Fibroblast of lung (primary cell): Measurements from ENCODE around the gene SLC30A5. TPM values are rescaled to one million over a fixed set of nuclear protein-coding genes. Genes with fewer than 3 reads are reported as not detected.

Source experiments
- DNase-seq, 2 donors: peaks; one replicate each; pipeline versions ENCODE4 v3.0.0 to v3.0.0-alpha.2; 2010; ENCODE audit warnings: low read depth in 2 of 2
- H2AFZ ChIP-seq: 2 replicates; pipeline ENCODE4 v1.5.1; 2012; ENCODE audit warnings: low read length, control low read depth, inconsistent platforms
- H3K27ac ChIP-seq: 2 replicates; pipeline ENCODE4 v1.5.1; 2011; ENCODE audit warnings: low read length, control low read depth; ENCODE audit not compliant: insufficient read depth
- H3K27me3 ChIP-seq: 2 replicates; pipeline ENCODE4 v1.5.1; 2011; ENCODE audit warnings: mild to moderate bottlenecking, low read length; ENCODE audit not compliant: control insufficient read depth, insufficient read depth
- H3K36me3 ChIP-seq: 2 replicates; pipeline ENCODE4 v1.5.1; 2011; ENCODE audit warnings: low read length; ENCODE audit not compliant: control insufficient read depth, insufficient read depth
- H3K4me1 ChIP-seq: 2 replicates; pipeline ENCODE4 v1.5.1; 2011; ENCODE audit warnings: low read length; ENCODE audit not compliant: control insufficient read depth, insufficient read depth; ENCODE audit errors: extremely low read depth
- H3K4me2 ChIP-seq: 2 replicates; pipeline ENCODE4 v1.5.1; 2011; ENCODE audit warnings: low read length, control low read depth; ENCODE audit not compliant: insufficient read depth; ENCODE audit errors: extremely low read depth
- H3K4me3 ChIP-seq, 4 experiments: fragments of 200-600 bp in 1 of 4; sonication (generic) in 1 of 4; replicated peaks in 1 of 4; 2 replicates each; pipeline ENCODE4 v1.5.1; 2011 to 2016; ENCODE audit warnings: low read length in 4 of 4, low read depth in 3 of 4, mild to moderate bottlenecking in 3 of 4, control low read depth in 2 of 4, inconsistent platforms in 1 of 4, mixed read lengths in 1 of 4; ENCODE audit not compliant: insufficient read depth in 1 of 4; ENCODE audit errors: control extremely low read depth in 1 of 4
- H3K79me2 ChIP-seq: 2 replicates; pipeline ENCODE4 v1.5.1; 2012; ENCODE audit warnings: mild to moderate bottlenecking, low read length, inconsistent platforms; ENCODE audit not compliant: control insufficient read depth, insufficient read depth
- H3K9ac ChIP-seq: 2 replicates; pipeline ENCODE4 v1.5.1; 2011; ENCODE audit warnings: mild to moderate bottlenecking, low read length, control low read depth; ENCODE audit not compliant: insufficient read depth
- H3K9me3 ChIP-seq: 2 replicates; pipeline ENCODE4 v1.5.1; 2012; ENCODE audit warnings: low read depth, low read length; ENCODE audit not compliant: control insufficient read depth, insufficient read depth
- H4K20me1 ChIP-seq: 2 replicates; pipeline ENCODE4 v1.5.1; 2011; ENCODE audit warnings: low read length; ENCODE audit not compliant: control insufficient read depth, insufficient read depth; ENCODE audit errors: extremely low read depth
- EZH2 ChIP-seq: IDR thresholded peaks from 2 replicates; pipeline ENCODE4 v1.5.1; 2012; ENCODE audit warnings: low read length, control low read depth, mild to moderate bottlenecking; ENCODE audit errors: missing control alignments
- polyA plus RNA-seq, 2 donors: library from polyadenylated mRNA; depleted of rRNA in 1 of 2; stranded (reverse) in 1 of 2; unstranded in 1 of 2; fragments of >200 nt; gene quantifications; 2 replicates each; pipeline ENCODE4 v1.2.1, GENCODE V29; 2011 to 2012; ENCODE audit warnings: missing spikeins in 1 of 2
- total RNA-seq: library from RNA; depleted of rRNA; stranded (reverse); fragments of >200 nt; gene quantifications from 2 replicates; pipeline ENCODE4 v1.2.1, GENCODE V29; 2014
- TF ChIP-seq, protein P1 (sequence below), 2 donors: IDR thresholded peaks in 1 of 2; conservative IDR thresholded peaks in 1 of 2; 1 replicate in 1 of 2; 2 replicates in 1 of 2; pipeline ENCODE4 v1.5.1; 2011 to 2012; ENCODE audit warnings: low read length in 2 of 2, control low read depth in 1 of 2, inconsistent platforms in 1 of 2, low read depth in 1 of 2, mild to moderate bottlenecking in 1 of 2

Gene SLC30A5
- total and polyA plus RNA-seq, 2 donors (not counting 1 experiment from before 2014, with no cell fraction given): 48.0 to 97.1 TPM

DNA sequence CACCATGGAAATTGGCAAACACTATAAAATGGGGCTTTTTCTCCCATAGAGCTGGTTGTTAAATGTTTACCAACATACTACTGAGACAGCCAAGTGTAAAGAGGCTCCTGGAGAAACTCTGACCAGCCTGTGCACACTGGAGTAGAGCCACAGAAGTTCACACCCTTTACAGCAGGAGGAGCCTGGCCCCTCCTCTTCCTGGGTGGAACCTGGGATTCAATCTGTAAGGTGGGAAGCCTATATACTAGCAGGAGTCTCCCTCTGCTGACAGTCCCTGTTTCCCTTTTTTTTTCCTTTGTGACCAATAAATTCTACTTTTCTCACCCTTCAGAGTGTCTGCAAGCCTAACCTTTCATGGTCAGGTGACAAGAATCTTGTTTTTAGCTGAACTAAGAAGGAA, 10.4 kb upstream of the SLC30A5 start:
- no peak for DNase-seq
- H3K27ac ChIP-seq: no peak overlapping the region
- no peak for TF ChIP-seq EZH2
- TF ChIP-seq, protein P1, sequence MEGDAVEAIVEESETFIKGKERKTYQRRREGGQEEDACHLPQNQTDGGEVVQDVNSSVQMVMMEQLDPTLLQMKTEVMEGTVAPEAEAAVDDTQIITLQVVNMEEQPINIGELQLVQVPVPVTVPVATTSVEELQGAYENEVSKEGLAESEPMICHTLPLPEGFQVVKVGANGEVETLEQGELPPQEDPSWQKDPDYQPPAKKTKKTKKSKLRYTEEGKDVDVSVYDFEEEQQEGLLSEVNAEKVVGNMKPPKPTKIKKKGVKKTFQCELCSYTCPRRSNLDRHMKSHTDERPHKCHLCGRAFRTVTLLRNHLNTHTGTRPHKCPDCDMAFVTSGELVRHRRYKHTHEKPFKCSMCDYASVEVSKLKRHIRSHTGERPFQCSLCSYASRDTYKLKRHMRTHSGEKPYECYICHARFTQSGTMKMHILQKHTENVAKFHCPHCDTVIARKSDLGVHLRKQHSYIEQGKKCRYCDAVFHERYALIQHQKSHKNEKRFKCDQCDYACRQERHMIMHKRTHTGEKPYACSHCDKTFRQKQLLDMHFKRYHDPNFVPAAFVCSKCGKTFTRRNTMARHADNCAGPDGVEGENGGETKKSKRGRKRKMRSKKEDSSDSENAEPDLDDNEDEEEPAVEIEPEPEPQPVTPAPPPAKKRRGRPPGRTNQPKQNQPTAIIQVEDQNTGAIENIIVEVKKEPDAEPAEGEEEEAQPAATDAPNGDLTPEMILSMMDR (conservative IDR thresholded peaks at IDR 0.05 in 1 of 2, IDR thresholded peaks at IDR 0.05 in 1 of 2; ENCODE audit: low read depth in 1 of 2, low read length in 2 of 2): no peak

GRCh38 chr5:69084195-69084594, 9.6 kb upstream of the SLC30A5 start:
- Histone ChIP-seq H3K4me1 (no peaks in the 10 kb centered on the region), H2AFZ (no peak overlapping the region), H3K4me3 (no peak overlapping the region), H3K9ac (no peak overlapping the region), H3K27me3 (no peaks in the 10 kb centered on the region), H3K4me2 (no peak overlapping the region), H3K27ac (no peak overlapping the region), H3K36me3 (no peaks in the 10 kb centered on the region), H3K79me2 (no peaks in the 10 kb centered on the region), H3K9me3 (no peaks in the 10 kb centered on the region), H4K20me1 (no peaks in the 10 kb centered on the region)
- no peak for DNase-seq
- no peak for TF ChIP-seq EZH2
- TF ChIP-seq, protein P1 (conservative IDR thresholded peaks at IDR 0.05 in 1 of 2, IDR thresholded peaks at IDR 0.05 in 1 of 2; ENCODE audit: low read depth in 1 of 2, low read length in 2 of 2): no peak

More for the DNA sequence above, 10.4 kb upstream of the SLC30A5 start:
- no peaks in the 10 kb centered on the region for H3K27me3 ChIP-seq
- no peak overlapping the region for H3K4me3 ChIP-seq
- no peaks in the 10 kb centered on the region for H3K36me3 ChIP-seq
- no peaks in the 10 kb centered on the region for H3K79me2 ChIP-seq
- no peaks in the 10 kb centered on the region for H3K9me3 ChIP-seq
- H4K20me1 ChIP-seq: no peaks in the 10 kb centered on the region
- H3K4me2 ChIP-seq: no peak overlapping the region
- no peak overlapping the region for H2AFZ ChIP-seq
- no peaks in the 10 kb centered on the region for H3K4me1 ChIP-seq
- no peak overlapping the region for H3K9ac ChIP-seq

- H2AFZ ChIP-seq: no peak overlapping the region
- H3K36me3 ChIP-seq: no peaks in the 10 kb centered on the region
- H3K9ac ChIP-seq: no peak overlapping the region
- no peak for DNase-seq
- no peaks in the 10 kb centered on the region for H3K4me1 ChIP-seq
- no peaks in the 10 kb centered on the region for H3K79me2 ChIP-seq
- H3K4me2 ChIP-seq: no peak overlapping the region
- H4K20me1 ChIP-seq: no peaks in the 10 kb centered on the region
- H3K4me3 ChIP-seq: no peak overlapping the region
- H3K27me3 ChIP-seq: no peaks in the 10 kb centered on the region
- H3K27ac ChIP-seq: no peak overlapping the region
- TF ChIP-seq EZH2: no peak
- TF ChIP-seq, protein P1 (conservative IDR thresholded peaks at IDR 0.05 in 1 of 2, IDR thresholded peaks at IDR 0.05 in 1 of 2; ENCODE audit: low read depth in 1 of 2, low read length in 2 of 2): no peak
- no peaks in the 10 kb centered on the region for H3K9me3 ChIP-seq
Observed at GRCh38 chr5:69084903-69085302, 8.9 kb upstream of the SLC30A5 start.
